ENCODE results near the gene CCDC15.
"Not testable (repeated sequence)": the region's sequence is repeated elsewhere in the genome, so short reads cannot be mapped to it uniquely, and the experiment has no call there.

The CCDC15 gene

DNA sequence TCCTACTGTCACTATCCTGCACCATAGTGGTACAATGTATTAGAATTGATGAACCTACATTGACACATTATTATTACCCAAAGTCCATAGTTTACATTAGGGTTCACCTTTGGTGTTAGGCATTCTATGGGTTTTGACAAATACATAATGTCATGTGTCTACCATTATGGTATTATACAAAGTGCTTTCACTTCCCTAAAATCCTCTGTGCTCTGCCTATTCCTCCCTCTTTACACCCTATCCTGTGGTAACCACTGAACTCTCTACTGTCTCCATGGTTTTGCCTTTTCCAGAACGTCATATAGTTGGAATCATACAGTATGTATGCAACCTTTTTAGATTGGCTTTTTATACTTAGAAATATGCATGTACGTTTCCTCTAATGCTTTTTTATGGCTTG, 51.5 kb downstream of the CCDC15 start:
- DNase-seq, result no peak

DNA sequence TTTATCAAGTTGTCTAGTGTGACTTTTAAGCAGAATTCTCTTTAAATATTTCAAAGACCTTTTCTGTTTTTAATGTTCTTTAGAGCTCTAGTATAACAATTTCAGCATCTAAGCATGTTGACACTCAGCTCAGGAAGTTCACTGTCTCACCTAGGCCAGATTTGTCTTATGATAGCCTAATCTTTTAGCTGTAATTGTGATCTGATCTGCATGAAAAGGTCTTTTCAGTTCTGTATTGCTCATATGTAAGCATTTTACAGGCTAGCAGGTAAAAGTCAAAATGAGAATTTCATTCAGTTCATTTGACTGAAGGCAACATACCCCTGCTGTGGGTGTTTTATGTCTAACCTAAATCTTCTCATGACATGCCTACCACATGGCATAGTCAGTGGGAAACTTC, 62.4 kb downstream of the CCDC15 start:
- DNase-seq, result no peak

DNA sequence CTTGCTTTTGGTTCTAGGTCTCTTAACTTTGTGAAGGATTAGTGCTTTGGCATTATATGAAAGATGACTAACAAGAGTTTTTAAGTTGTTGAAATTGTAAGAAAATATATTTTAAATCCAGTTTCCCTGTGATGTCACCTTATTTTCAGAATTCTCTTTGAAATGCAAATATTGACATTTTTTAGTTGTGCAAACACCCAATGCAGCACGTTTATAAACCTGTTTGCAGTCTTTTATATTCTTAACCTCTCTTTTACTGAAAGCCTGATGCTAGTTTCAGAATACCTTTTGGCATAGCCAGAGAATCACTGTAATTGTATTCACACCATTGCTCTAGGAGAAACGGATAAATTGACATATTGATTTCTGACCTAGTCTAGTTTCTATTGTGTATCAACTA, 66.3 kb downstream of the CCDC15 start:
- DNase-seq, result no peak

DNA sequence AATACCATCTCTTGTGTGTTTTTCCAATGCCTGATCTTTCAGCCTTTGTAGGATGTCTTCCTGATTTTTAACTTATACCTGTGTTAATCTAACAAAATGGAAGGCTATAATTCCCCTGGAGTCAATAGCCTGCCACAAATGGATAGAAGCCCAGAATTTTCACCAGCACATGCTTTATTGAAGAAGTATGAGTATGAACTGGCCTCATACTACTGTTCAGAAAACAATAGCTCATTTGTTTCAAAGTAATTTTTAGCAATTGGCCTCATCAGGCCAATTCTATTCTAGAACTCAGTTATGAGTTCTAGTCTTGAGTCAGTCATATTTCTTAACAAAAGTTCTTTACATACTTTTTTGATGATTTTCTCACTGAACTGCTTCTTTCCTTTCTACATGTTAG, 68.5 kb downstream of the CCDC15 start:
- no peak for DNase-seq

DNA sequence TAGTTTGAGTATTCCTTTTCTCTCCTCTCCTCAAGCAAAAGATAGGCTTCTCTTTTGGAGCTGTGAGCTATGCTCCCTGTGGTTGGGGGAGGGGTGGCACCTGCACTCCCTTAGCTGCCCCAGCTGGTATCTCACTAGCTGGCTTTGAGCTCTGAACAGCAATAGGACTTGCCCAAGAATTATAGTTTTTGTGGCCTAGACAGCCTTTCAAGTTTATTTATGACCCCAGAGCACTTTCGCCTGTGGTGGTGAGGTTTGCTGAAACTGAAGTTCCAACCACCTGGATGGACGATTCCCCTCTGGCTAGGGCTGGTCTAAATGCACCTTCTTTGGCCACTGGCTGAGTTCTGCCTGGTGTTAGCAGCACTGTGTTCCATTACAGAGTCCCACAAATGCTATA, 72.0 kb downstream of the CCDC15 start:
- peak; percentile 59 for DNase-seq

DNA sequence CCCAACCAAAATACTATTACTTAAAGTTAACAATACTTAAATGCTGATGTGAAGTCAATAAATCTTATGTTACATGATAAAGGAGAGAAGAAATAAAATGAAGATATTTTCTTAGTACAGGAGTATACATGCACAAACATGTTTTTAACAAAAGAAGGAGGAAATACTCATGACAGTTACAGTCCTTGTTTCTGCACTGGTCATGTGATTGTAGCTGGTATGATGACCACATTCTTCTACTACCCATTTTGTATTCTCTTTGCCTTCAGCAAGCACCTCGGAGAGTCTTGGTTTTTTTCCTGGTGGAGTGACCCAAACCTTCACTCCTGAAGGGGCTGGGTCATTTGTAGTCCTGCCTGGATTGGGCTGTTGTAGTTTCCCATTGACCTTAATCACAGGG, 75.4 kb downstream of the CCDC15 start:
- not testable (repeated sequence) for DNase-seq

DNA sequence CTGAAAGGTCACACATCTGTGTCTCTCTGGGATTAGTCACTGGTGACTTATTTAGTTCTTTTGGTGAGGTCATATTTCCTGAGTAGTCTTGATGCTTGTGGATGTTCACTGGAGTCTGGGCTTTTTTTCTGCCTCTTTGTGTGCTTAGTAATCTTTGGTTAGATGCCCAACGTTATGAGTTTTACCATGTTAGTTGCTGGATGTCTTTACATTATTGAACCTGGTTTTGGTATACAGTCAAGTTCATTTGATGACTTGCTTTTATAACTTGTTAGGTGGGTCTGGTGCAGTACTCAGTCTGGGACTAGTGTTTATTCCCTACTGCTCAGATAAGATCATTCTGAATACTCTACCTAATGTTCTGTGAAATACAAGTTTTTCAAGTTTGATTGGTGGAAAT, 82.9 kb downstream of the CCDC15 start:
- no peak for DNase-seq

DNA sequence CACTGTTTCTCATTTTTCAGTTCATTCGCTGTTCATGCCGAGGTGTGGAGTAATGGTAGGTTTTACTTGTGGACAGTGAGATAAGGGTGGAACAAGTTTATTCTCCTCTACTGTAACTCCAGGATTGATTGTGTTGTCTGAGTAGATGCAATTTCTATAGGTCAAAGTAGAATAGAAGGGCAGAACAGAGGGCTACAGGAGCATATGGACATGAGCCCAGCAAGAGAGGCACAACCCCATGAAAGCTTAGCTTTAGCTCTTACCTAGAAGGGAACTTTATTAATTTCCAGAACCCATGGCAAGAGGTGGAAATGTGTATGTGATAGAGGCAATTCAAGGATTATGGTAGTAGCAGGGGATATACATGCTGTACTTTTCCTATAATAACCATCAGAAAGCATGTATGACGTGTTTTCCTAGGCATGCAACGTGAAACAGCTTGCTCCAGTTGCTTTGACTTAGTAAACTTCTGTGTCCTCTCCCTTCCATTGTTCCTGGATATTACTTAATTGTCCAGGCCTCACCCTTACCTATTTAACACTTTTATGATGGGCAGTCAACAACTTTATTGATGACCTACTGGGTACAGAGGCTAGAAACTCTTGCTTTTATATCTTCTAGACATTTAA, 95.3 kb downstream of the CCDC15 start:
- no peak for DNase-seq

DNA sequence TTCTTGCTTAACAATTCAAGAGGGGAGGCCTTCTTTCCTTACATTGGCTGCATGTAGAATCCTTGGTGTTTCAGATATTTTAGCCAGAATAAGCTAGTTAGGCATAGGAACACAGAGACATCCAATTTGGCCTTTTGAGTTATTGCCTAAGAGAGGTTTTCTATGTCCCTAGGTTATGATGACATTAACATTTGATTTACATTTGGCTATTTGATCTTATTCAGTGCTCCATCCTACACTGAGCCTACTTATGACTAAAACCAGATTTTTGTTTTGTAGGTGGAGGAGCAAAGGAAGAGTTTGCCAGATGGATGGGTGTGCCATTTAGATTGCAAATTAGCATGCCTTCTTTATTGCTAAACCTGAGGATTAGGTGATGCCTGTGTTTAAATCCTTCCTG, 98.0 kb downstream of the CCDC15 start:
- DNase-seq, result no peak

DNA sequence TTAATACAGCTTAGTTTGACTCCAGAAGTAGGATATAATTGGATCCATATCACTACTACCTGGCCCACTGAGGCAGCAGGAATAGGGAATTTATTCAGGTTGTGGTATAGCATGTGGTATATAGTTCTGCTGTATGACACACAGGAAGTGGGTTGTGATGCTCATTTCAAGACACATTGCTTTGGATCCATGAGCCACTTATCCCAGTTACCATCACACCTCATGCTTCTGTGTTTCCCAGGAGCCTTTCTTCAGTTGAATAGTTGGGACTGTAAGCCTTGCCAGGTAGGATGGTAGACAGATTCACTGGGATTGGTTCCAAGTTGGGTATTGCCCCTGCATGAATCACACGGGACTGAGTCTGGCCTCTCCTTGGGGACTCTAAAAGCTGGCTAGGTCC, 99.2 kb downstream of the CCDC15 start:
- DNase-seq, result no peak

DNA sequence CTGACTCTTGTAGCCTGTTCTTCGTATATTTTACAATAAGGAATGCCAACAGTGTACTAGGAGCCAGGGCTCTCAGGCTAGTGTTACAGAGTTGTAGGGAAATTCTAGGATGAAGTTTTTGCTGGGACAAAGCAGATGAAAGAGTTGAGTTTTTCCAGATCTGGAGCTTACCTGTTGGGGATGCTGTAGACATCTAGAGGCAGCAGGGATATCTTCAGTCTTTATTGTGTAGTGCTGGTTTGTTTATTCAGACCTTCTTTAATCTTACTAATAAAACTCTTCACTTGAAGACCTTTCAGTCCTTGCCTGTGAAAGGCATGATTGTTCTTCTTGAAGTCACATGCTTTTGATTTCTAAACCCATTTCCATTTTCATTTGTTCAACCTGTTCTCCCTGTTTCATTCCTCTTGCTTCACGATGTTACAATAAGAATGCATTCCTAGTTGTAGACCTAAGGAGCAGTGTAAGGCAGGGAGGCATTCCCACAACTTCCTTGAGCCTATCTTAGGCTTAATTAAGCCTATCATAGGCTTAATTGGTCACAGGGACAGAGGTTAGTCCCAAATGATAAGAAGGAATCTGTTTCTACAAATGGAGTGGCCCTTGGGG, 101.2 kb downstream of the CCDC15 start:
- no peak for DNase-seq

DNA sequence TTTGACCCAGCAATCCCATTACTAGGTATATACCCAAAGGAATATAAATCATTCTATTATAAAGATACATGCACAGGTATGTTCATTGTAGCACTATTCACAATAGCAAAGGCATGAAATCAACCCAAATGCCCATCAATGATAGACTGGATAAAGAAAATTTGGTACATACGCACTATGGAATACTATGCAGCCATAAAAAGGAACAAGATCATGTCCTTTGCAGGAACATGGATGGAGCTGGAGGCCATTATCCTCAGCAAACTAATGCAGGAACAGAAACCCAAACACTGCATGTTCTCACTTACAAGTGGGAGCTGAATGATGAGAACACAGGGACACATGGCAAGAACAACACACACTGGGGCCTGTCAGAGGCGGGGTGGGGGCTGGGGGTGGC, 102.1 kb downstream of the CCDC15 start:
- not testable (repeated sequence) for DNase-seq

DNA sequence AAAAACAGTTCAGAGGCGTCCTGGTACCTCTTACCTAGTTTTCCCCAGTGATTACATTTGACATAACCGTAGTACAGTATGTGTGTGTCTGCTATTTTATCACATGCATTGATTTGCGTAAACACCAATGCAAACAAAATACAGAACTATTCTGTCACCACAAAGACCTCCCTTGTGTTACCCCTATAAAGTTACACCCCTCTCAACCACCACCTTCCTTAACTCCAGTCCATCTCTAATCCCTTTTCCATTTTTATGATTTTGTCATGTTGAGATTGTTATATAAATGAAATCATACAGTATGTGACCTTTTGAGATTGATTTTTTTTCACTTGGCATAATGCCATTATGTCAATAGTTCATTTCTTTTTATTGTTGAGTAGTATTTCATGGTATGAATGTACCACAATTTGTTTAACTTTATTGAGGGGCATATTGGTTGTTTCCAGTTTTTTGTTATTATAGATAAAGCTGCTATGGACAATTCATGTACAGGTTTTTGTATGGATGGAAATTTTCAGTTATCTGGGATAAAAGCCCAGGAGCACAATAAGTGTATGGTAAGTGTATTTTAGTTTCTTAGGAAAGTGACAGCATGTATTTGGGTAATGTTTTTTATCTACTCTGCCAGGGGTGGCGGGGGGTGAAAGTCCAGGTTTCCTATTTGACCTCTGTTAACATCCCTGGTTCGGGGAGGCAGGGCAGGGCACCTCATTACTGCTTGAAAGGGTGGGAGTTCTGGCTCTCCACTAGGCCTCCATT, 103.1 kb downstream of the CCDC15 start:
- no peak for DNase-seq

DNA sequence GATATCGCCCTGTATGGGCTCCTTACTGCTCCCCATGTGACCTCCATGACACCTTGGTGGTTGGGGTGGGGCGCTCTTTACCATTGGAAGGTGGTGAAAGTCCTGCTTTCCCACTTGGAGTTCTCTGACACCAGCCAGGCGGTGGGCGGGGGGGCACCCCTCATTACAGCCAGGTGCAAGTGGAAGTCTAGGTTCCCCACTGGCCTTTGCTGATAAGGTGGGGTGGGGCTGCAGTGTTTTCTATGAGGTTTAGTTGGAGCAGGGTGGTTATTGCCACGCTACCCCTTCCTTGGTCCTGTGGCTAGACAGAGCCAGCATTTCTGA, 103.7 kb downstream of the CCDC15 start:
- no peak for DNase-seq

DNA sequence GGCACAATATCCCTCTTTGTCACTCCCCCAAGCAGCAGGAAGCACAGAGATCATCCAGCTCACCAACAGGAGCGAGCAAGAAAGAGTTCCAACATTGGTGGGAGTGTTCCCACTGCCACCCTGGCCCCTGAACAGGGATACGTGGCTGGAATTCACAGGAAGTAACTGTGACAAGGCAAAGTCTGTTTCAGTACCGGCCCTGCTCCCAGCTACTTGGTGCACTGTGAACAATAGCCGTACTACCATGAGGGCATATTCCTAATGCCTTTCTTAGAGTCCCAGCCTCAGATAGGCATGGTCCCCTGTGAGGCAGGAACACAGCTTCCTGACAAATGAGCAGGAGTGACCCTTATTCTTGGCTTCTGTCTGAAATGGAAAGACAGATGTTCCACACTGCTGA, 107.3 kb downstream of the CCDC15 start:
- DNase-seq, result no peak

DNA sequence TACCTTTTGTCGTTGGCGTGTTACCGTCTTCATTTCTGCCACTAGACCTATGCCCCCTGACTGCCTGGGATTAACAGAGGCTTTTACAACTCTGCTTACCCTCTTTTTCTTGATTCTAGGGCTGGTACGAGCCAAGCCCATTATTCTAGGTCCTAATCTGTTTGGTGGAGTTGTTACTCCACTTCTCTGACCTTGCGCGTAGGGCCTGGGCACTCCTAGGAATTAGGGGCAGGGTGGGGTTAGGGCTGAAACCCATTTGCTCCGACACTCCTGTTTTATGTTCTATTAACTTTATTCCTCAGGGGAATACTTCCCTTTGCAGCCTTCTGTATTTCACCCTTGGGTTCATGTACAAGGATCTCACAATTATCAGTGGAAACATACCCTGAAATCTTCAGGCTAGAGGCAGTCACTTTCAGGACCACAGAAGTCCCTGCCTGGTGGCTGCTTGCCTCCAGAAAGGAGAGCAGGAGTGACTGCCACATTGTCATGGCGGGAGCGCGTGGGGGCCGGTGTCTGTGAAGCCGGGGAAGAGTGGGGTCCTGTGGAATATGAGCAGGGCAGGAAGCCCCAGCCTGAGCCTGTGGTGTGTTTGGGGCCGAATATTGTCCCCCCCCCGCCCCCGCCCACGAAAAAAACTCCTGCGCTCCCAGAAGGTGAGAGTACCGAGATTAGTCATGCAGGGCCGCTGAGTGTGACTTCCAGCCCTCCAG, 108.4 kb downstream of the CCDC15 start:
- DNase-seq, result peak; percentile 12

DNA sequence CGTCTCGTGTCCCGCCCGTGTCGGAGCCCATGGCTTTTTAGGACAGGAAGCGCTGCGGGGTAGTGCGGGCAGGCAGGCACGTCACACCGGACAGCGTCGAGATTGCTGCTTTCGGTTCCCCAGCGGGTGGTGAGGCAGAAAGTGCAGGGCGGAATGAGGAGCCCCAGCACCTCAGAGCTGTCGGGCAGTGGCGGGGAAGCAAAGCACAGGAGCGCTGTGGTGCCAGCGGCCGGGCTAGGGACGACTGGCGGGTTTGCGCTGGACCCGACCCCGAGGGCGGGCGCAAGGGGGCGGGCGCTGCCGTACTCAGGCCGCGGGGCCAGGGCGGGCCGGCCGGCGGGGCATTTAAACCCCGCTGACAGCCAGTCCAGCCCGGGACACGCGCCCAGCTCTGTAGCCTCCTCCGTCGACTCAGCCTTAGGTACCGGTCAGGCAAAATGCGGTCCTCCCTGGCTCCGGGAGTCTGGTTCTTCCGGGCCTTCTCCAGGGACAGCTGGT, 109.0 kb downstream of the CCDC15 start, which contains the start of gene SLC37A2:
TSS of gene SLC37A2 (plus strand) at position 375 of the 498 bp plus-strand sequence. CDS start at position 438, 63 bp downstream.
- peak; percentile 79 for DNase-seq

DNA sequence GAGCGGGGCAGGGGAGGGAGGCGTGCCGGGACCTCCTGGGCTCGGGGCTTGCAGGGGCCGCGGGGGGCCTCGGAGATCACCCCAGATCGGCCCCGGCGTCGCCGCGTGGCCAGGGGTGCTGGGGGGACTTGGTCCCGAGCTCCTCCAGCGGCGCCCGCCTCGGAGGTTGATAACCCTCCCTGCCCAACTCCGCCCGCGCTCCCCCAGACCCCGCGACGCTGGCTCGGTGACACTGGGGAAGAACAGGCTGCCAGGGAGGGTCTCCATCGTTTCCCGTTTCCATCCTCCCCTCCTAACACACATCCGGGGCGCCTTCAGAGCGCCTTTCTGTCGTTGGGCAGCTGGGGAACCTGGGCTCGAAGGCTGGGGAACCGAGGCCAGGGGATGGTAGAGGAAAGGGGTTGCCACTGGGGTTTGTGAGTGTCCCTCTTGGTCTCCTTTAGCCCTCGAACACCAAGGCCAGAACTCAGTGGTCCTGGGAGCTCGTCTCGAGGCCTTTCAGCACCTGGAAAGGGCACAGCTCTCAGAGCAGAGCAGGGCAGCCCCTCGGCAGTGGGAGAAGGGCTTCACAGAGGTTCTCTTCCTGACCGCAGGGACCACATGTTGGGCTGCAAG, 109.5 kb downstream of the CCDC15 start:
- no peak for DNase-seq

DNA sequence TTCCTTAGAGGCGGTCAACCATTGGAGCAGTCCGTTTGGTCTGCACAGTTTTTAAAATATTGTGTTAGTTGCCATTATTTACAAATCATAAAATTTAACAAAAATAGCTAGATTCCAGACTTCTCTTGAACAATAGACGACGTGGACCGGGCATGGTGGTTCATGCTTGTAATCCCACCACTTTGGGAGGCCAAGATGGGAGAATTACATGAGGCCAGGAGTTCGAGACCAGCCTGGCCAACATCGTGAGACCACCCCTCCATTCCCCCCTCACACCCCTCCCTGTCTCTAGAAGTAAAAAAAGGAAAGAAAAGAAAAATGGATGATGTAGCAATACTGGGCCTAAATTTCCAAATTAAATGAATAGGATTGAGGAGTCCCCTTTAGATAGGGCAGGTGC, 110.1 kb downstream of the CCDC15 start:
- no peak for DNase-seq

DNA sequence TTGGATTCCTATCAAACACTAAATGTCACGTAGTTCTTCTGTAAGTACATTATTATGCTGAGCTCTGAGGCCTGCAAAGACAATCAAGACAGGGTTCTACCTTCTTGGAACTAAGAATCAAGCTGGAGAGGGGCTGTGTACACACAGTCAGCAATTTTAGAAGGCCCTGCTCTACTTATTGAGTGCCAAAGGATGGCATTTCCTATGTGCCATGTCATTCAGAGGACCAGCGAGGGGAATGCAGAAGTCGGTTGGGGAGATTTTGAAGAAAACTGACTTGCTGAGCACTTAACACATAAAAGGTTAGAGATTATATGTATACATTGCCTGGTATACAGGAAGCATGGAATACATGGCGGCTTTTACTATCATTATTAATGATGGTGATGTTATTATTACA, 114.4 kb downstream of the CCDC15 start:
- no peak for DNase-seq

DNA sequence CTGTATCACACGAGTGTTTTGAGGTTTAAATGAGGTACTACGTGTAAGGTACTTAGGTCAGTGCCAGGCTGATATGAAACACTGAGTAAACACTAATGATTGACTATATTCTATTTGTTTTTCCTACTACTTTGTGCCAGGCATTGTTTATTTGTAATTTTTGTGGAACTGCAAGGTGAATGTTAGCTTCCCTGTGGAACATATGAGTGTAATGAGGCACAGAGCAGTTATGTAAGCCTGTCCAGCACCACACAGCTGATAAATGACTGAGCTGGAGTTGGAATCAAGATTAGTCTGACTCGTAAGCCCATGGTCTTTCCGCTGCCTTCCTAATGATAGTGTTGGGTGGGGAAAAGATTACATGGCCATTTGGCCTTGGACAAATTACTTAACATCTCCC, 115.0 kb downstream of the CCDC15 start:
- no peak for DNase-seq

DNA sequence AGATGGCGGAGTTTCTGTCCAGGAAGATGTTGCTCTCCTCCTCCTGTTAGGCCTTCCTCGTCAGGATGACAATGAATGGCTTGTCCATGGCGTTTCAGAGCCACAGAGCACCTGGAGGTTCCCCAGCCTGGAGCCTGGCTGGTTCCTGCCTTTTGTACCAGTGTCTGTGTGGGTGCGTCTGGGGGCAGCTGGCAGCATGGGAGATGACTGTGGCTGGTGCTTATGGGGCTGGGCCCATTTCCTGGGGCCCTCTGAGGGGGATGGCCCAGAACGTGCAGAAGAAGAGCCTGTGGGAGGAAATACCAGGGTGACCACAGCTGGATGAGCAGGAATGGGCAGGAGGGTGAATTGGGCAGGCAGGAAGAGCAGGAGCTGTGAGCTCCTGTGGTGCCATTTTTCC, 115.8 kb downstream of the CCDC15 start:
- no peak for DNase-seq

DNA sequence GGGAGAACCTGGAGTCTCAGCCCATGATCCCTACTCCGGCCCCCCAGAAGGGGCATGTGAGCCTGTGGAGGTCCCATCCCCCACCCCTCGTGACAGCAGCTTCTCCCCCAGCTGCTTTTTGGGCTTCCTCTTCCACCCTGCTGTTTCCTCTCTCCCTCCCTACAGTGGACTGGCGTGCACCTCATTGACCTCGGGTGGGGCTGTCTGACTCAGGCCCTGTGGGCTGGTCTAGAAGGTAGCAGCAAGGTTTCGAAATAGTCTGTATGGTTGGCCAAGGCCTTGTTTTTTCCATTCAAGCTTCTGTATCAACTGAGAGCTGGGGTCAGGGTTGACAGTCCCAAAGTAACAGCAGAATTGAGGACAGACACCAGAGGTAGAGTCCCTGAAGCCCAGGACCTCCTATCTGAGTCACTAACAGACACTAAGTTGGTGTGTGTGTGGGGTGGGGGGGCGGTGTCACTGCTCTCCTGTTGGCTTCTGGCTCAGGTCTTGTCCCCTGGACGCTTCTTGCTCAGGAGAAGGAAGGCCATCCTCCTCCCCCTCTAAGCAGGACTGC, 116.8 kb downstream of the CCDC15 start:
- DNase-seq, result peak; percentile 69
